HepG2 (cell line): Measurements from ENCODE around the gene TEAD1. TPM values are rescaled to one million over a fixed set of nuclear protein-coding genes. Genes with fewer than 3 reads are reported as not detected.

Source experiments
- ARHGAP35 ChIP-seq: sonication (generic); formaldehyde crosslinking; IDR thresholded peaks from 2 replicates; pipeline ENCODE4 v1.9.0; 2022; ENCODE audit warnings: mild to moderate bottlenecking, inconsistent platforms, moderate library complexity, missing genetic modification reagents, borderline replicate concordance
- ARNT2 ChIP-seq: sonication (generic); formaldehyde crosslinking; IDR thresholded peaks from 2 replicates; pipeline ENCODE4 v1.8.0; 2022; ENCODE audit warnings: mild to moderate bottlenecking, low read depth, missing genetic modification reagents, moderate library complexity
- FOXA3 ChIP-seq: IDR thresholded peaks from 2 replicates; pipeline ENCODE4 v1.6.1; 2016; ENCODE audit warnings: missing genetic modification reagents, missing compliant biosample characterization
- HDAC6 ChIP-seq: fragments of 200-600 bp; sonication (generic); IDR thresholded peaks from 2 replicates; pipeline ENCODE4 v1.7.0; 2017; ENCODE audit warnings: mild to moderate bottlenecking, antibody characterized with exemption, low read length, low read depth
- KMT2A ChIP-seq: sonication (generic); formaldehyde crosslinking; IDR thresholded peaks from 2 replicates; pipeline ENCODE4 v1.4.0; 2020; ENCODE audit warnings: missing genetic modification reagents
- NCOA2 ChIP-seq: sonication (generic); formaldehyde crosslinking; IDR thresholded peaks from 2 replicates; pipeline ENCODE4 v1.8.0; 2022; ENCODE audit warnings: inconsistent platforms
- RARA ChIP-seq: IDR thresholded peaks from 2 replicates; pipeline ENCODE4 v1.6.1; 2016; ENCODE audit warnings: missing genetic modification reagents, missing compliant biosample characterization
- RBM22 ChIP-seq: fragments of 200-400 bp; formaldehyde crosslinking; optimal IDR thresholded peaks from 2 replicates; pipeline ENCODE3; 2017; ENCODE audit warnings: mild to moderate bottlenecking, low read length, moderate library complexity
- TARDBP ChIP-seq: sonication (generic); formaldehyde crosslinking; IDR thresholded peaks from 2 replicates; pipeline ENCODE4 v1.8.0; 2022; ENCODE audit warnings: mild to moderate bottlenecking, missing genetic modification reagents
- TOE1 ChIP-seq: sonication (generic); formaldehyde crosslinking; IDR thresholded peaks from 2 replicates; pipeline ENCODE4 v1.4.0; 2020; ENCODE audit warnings: mild to moderate bottlenecking, missing genetic modification reagents
- ZFAT ChIP-seq: sonication (generic); formaldehyde crosslinking; conservative IDR thresholded peaks from 2 replicates; pipeline ENCODE4 v1.8.1; 2023; ENCODE audit warnings: missing genetic modification reagents, inconsistent platforms
- ZFP36L1 ChIP-seq: sonication (generic); formaldehyde crosslinking; IDR thresholded peaks from 2 replicates; pipeline ENCODE4 v1.8.0; 2022; ENCODE audit warnings: mild to moderate bottlenecking, missing genetic modification reagents, moderate library complexity
- ZFX ChIP-seq: sonication (generic); formaldehyde crosslinking; IDR thresholded peaks from 2 replicates; pipeline ENCODE4 v1.4.0; 2020; ENCODE audit warnings: mild to moderate bottlenecking, low read depth, missing genetic modification reagents, moderate library complexity
- ZKSCAN1 ChIP-seq: fragments of 150-350 bp; IDR thresholded peaks from 2 replicates; pipeline ENCODE4 v1.6.1; 2014; ENCODE audit warnings: low read length
- ZNF550 ChIP-seq: sonication (generic); formaldehyde crosslinking; IDR thresholded peaks from 2 replicates; pipeline ENCODE4 v1.4.0; 2020; ENCODE audit warnings: mild to moderate bottlenecking, missing genetic modification reagents, borderline replicate concordance
- ZNF552 ChIP-seq: sonication (generic); formaldehyde crosslinking; IDR thresholded peaks from 2 replicates; pipeline ENCODE4 v1.9.0; 2022; ENCODE audit warnings: missing genetic modification reagents, mild to moderate bottlenecking, borderline replicate concordance
- ZNF619 ChIP-seq: sonication (generic); formaldehyde crosslinking; IDR thresholded peaks from 2 replicates; pipeline ENCODE4 v1.4.0; 2020; ENCODE audit warnings: mild to moderate bottlenecking, missing genetic modification reagents
- ZSCAN30 ChIP-seq: sonication (generic); formaldehyde crosslinking; IDR thresholded peaks from 2 replicates; pipeline ENCODE4 v1.5.0; 2020; ENCODE audit warnings: mild to moderate bottlenecking, missing genetic modification reagents
- polyA plus RNA-seq, 8 experiments: library from polyadenylated mRNA; depleted of rRNA in 3 of 8; stranded (reverse) in 7 of 8; unstranded in 1 of 8; fragments of >200 nt; fragmentation: Illumina TruSeq in 4 of 8; extraction: Trizol in 4 of 8; gene quantifications; 2 replicates each; pipeline versions ENCODE4 v1.2.1 to v1.2.3, GENCODE V29; 2011 to 2016; ENCODE audit warnings: low read depth in 4 of 8, missing spikeins in 1 of 8, mixed read lengths in 1 of 8; ENCODE audit not compliant: insufficient read depth in 1 of 8
- total RNA-seq, 5 experiments: library from RNA; depleted of rRNA; stranded (reverse); fragments of >200 nt; fragmentation: Illumina TruSeq; extraction: Trizol; gene quantifications; 2 replicates each; pipeline ENCODE4 v1.2.3, GENCODE V29; 2016; ENCODE audit warnings: low read depth in 1 of 5
- TF ChIP-seq, protein P1 (sequence below): sonication (generic); formaldehyde crosslinking; IDR thresholded peaks from 2 replicates; pipeline ENCODE4 v1.4.0; 2020; ENCODE audit warnings: missing genetic modification reagents
- TF ChIP-seq, protein P2 (sequence below): sonication (generic); formaldehyde crosslinking; IDR thresholded peaks from 2 replicates; pipeline ENCODE4 v1.5.1; 2020; ENCODE audit warnings: missing genetic modification reagents, mild to moderate bottlenecking, borderline replicate concordance
- TF ChIP-seq, protein P3 (sequence below): sonication (generic); formaldehyde crosslinking; IDR thresholded peaks from 2 replicates; pipeline ENCODE4 v1.5.0; 2020; ENCODE audit warnings: mild to moderate bottlenecking, missing genetic modification reagents, borderline replicate concordance
- TF ChIP-seq, protein P4 (sequence below): conservative IDR thresholded peaks from 2 replicates; pipeline ENCODE4 v1.6.1; 2018; ENCODE audit warnings: missing genetic modification reagents

Gene TEAD1
- total and polyA plus RNA-seq, 2 of the 13 experiments (the other 11 are each of a cell fraction or from before 2014, with no cell fraction given) = 20.1 to 30.5 TPM

DNA sequence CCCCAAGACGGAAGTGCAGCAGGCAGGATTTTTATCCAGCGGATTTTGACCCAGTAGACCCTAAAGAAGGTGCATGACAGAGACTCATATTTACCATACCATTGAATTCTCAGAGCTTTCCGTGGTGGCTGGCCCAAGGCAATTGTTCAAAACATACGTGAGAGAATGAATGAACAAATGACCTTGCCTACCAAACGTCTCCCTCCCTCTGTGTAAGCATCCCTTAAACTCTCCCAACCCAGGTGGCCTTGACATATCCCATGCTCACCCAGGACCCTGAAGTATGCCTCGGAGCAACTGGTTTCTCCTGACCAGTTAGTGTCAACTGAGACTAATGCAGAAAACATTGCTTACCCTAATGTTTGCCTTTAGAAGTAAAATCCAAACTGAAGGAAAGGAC lies 154.9 kb downstream of the TEAD1 start (continued):
- TF ChIP-seq, protein P1, sequence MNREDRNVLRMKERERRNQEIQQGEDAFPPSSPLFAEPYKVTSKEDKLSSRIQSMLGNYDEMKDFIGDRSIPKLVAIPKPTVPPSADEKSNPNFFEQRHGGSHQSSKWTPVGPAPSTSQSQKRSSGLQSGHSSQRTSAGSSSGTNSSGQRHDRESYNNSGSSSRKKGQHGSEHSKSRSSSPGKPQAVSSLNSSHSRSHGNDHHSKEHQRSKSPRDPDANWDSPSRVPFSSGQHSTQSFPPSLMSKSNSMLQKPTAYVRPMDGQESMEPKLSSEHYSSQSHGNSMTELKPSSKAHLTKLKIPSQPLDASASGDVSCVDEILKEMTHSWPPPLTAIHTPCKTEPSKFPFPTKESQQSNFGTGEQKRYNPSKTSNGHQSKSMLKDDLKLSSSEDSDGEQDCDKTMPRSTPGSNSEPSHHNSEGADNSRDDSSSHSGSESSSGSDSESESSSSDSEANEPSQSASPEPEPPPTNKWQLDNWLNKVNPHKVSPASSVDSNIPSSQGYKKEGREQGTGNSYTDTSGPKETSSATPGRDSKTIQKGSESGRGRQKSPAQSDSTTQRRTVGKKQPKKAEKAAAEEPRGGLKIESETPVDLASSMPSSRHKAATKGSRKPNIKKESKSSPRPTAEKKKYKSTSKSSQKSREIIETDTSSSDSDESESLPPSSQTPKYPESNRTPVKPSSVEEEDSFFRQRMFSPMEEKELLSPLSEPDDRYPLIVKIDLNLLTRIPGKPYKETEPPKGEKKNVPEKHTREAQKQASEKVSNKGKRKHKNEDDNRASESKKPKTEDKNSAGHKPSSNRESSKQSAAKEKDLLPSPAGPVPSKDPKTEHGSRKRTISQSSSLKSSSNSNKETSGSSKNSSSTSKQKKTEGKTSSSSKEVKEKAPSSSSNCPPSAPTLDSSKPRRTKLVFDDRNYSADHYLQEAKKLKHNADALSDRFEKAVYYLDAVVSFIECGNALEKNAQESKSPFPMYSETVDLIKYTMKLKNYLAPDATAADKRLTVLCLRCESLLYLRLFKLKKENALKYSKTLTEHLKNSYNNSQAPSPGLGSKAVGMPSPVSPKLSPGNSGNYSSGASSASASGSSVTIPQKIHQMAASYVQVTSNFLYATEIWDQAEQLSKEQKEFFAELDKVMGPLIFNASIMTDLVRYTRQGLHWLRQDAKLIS = no peak
- TF ChIP-seq ZNF552 (CRISPR knock-in tag) = no peak
- TF ChIP-seq ARNT2 (CRISPR knock-in tag) = no peak
- TF ChIP-seq TARDBP = no peak
- TF ChIP-seq ZFAT (CRISPR knock-in tag) = no peak
- TF ChIP-seq ARHGAP35 (CRISPR knock-in tag) = no peak
- no peak for TF ChIP-seq TOE1 (CRISPR knock-in tag)
- TF ChIP-seq, protein P2, sequence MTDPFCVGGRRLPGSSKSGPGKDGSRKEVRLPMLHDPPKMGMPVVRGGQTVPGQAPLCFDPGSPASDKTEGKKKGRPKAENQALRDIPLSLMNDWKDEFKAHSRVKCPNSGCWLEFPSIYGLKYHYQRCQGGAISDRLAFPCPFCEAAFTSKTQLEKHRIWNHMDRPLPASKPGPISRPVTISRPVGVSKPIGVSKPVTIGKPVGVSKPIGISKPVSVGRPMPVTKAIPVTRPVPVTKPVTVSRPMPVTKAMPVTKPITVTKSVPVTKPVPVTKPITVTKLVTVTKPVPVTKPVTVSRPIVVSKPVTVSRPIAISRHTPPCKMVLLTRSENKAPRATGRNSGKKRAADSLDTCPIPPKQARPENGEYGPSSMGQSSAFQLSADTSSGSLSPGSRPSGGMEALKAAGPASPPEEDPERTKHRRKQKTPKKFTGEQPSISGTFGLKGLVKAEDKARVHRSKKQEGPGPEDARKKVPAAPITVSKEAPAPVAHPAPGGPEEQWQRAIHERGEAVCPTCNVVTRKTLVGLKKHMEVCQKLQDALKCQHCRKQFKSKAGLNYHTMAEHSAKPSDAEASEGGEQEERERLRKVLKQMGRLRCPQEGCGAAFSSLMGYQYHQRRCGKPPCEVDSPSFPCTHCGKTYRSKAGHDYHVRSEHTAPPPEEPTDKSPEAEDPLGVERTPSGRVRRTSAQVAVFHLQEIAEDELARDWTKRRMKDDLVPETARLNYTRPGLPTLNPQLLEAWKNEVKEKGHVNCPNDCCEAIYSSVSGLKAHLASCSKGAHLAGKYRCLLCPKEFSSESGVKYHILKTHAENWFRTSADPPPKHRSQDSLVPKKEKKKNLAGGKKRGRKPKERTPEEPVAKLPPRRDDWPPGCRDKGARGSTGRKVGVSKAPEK = no peak
- peak; percentile 36; the same call in 1 of the 2 replicates for TF ChIP-seq NCOA2
- TF ChIP-seq, protein P3, sequence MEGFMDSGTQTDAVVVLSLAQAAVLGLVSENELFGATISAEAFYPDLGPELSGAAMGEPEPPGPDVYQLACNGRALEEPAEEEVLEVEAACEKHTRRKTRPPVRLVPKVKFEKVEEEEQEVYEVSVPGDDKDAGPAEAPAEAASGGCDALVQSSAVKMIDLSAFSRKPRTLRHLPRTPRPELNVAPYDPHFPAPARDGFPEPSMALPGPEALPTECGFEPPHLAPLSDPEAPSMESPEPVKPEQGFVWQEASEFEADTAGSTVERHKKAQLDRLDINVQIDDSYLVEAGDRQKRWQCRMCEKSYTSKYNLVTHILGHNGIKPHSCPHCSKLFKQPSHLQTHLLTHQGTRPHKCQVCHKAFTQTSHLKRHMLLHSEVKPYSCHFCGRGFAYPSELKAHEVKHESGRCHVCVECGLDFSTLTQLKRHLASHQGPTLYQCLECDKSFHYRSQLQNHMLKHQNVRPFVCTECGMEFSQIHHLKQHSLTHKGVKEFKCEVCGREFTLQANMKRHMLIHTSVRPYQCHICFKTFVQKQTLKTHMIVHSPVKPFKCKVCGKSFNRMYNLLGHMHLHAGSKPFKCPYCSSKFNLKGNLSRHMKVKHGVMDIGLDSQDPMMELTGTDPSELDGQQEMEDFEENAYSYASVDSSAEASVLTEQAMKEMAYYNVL = 0 out of 2 replicates have a peak, but pooled peaks have one; percentile 29
- TF ChIP-seq RBM22 = no peak
- no peak for TF ChIP-seq ZKSCAN1
- TF ChIP-seq ZFP36L1 (CRISPR knock-in tag) = no peak
- TF ChIP-seq HDAC6 = no peak
- peak; percentile 15; the same call in 1 of the 2 replicates for TF ChIP-seq FOXA3 (CRISPR knock-in tag)
- TF ChIP-seq, protein P4, sequence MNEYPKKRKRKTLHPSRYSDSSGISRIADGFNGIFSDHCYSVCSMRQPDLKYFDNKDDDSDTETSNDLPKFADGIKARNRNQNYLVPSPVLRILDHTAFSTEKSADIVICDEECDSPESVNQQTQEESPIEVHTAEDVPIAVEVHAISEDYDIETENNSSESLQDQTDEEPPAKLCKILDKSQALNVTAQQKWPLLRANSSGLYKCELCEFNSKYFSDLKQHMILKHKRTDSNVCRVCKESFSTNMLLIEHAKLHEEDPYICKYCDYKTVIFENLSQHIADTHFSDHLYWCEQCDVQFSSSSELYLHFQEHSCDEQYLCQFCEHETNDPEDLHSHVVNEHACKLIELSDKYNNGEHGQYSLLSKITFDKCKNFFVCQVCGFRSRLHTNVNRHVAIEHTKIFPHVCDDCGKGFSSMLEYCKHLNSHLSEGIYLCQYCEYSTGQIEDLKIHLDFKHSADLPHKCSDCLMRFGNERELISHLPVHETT (CRISPR knock-in tag) = no peak
- TF ChIP-seq ZNF550 (CRISPR knock-in tag) = no peak
- TF ChIP-seq ZNF619 (CRISPR knock-in tag) = no peak
- TF ChIP-seq RARA (CRISPR knock-in tag) = peak; percentile 48
- TF ChIP-seq ZSCAN30 (CRISPR knock-in tag) = no peak
- TF ChIP-seq ZFX (CRISPR knock-in tag) = no peak; the same call in 1 of the 2 replicates
- TF ChIP-seq KMT2A = 0 out of 2 replicates have a peak, but pooled peaks have one; percentile 38
